Hepatocyte (in vitro differentiated cells): ENCODE results near the gene DNM3. TPM values are rescaled to one million over a fixed set of nuclear protein-coding genes. Genes with fewer than 3 reads are reported as not detected.

ENCODE experiments used
- DNase-seq: peaks from one replicate; pipeline ENCODE4 v3.0.0-alpha.2; 2016; ENCODE audit warnings: low spot score
- H2AFZ ChIP-seq: fragments of 200-600 bp; sonication (generic); 2 replicates; pipeline ENCODE4 v1.6.0; 2016; ENCODE audit warnings: antibody characterized with exemption, mild to moderate bottlenecking
- H3K27ac ChIP-seq: fragments of 200-600 bp; sonication (generic); 2 replicates; pipeline ENCODE4 v1.5.1; 2016; ENCODE audit warnings: mild to moderate bottlenecking
- H3K27me3 ChIP-seq: fragments of 200-600 bp; sonication (generic); 2 replicates; pipeline ENCODE4 v1.6.1; 2016
- H3K36me3 ChIP-seq: fragments of 200-600 bp; sonication (generic); replicated peaks from 2 replicates; pipeline ENCODE4 v1.5.1; 2016; ENCODE audit warnings: low read depth; ENCODE audit not compliant: insufficient read depth
- H3K4me1 ChIP-seq: fragments of 200-600 bp; sonication (generic); 2 replicates; pipeline ENCODE4 v1.5.1; 2016; ENCODE audit warnings: mild to moderate bottlenecking, moderate library complexity; ENCODE audit not compliant: insufficient read depth
- H3K4me2 ChIP-seq: fragments of 200-600 bp; sonication (generic); 2 replicates; pipeline ENCODE4 v1.6.0; 2016
- H3K4me3 ChIP-seq: fragments of 200-600 bp; sonication (generic); 2 replicates; pipeline ENCODE4 v1.5.1; 2016; ENCODE audit warnings: mild to moderate bottlenecking
- H3K79me2 ChIP-seq: fragments of 200-600 bp; sonication (generic); 2 replicates; pipeline ENCODE4 v1.6.0; 2017; ENCODE audit warnings: mild to moderate bottlenecking
- H3K9me2 ChIP-seq: fragments of 200-600 bp; sonication (generic); replicated peaks from 2 replicates; pipeline ENCODE4 v1.6.0; 2017; ENCODE audit warnings: mild to moderate bottlenecking; ENCODE audit not compliant: insufficient read depth
- H3K9me3 ChIP-seq: fragments of 200-600 bp; sonication (generic); 2 replicates; pipeline ENCODE4 v1.5.1; 2016; ENCODE audit warnings: low read depth, mild to moderate bottlenecking
- H4K20me1 ChIP-seq: fragments of 200-600 bp; sonication (generic); 2 replicates; pipeline ENCODE4 v1.6.0; 2016; ENCODE audit warnings: mild to moderate bottlenecking; ENCODE audit not compliant: insufficient read depth, poor library complexity, severe bottlenecking
- EZH2 ChIP-seq: fragments of 200-600 bp; sonication (generic); IDR thresholded peaks from 2 replicates; pipeline ENCODE4 v1.6.1; 2016; ENCODE audit warnings: antibody characterized with exemption, mild to moderate bottlenecking, borderline replicate concordance
- EZH2phosphoT487 ChIP-seq: fragments of 200-600 bp; sonication (generic); IDR thresholded peaks from one replicate; pipeline ENCODE4 v1.6.1; 2018; ENCODE audit warnings: antibody characterized with exemption, mild to moderate bottlenecking, low read depth, moderate library complexity; ENCODE audit not compliant: unreplicated experiment, severe bottlenecking
- WGBS: methylation state at CpG from one replicate; pipeline ENCODE4 v1.1.6; 2016; ENCODE audit warnings: low lambda C conversion rate; ENCODE audit errors: missing lambda C conversion rate; 5-methylcytosine and 5-hydroxymethylcytosine counted together
- polyA plus RNA-seq: library from polyadenylated mRNA; unstranded; fragments of >200 nt; fragmentation: Nextera tagmentation; extraction: Ambion mirVana; gene quantifications from 2 replicates; pipeline ENCODE4 v1.2.1, GENCODE V29; 2016
- total RNA-seq: library from RNA; depleted of rRNA; stranded (reverse); fragments of >200 nt; gene quantifications from 2 replicates; pipeline ENCODE4 v1.2.3, GENCODE V29; 2014
- TF ChIP-seq, protein P1 (sequence below): fragments of 200-600 bp; sonication (generic); IDR thresholded peaks from 2 replicates; pipeline ENCODE4 v1.5.1; 2016; ENCODE audit warnings: antibody characterized with exemption, mild to moderate bottlenecking; ENCODE audit not compliant: poor library complexity

Gene DNM3
- total and polyA plus RNA-seq, 2 experiments from 2014 or later, result 1.5 TPM; not detected in 1

DNA sequence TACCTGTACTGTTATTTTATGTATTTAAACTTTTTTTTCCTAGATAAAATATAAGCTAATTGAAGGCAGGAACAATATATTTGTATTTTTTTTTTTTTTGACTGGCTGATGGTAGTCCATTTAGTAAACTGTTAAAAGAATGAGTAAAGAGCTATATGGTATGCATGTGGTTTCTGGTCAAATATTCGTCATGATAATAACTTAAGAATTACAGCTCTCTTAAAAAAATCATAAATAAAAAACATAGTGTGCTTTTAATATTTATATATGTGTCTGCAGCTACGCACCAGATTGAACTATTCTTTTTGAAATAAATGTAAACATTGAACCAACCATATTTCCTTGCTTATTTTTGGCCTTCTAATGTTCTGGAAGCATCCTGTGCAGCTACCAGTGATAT, 306.9 kb downstream of the DNM3 start:
- no peaks in the 10 kb centered on the region for H3K9me2 ChIP-seq
- peaks cover 9% of the 10 kb centered on the region for H3K79me2 ChIP-seq
- peak overlapping the region; percentile 35 for H3K4me2 ChIP-seq
- TF ChIP-seq EZH2phosphoT487, result no peak
- TF ChIP-seq EZH2, result no peak
- TF ChIP-seq, protein P1, sequence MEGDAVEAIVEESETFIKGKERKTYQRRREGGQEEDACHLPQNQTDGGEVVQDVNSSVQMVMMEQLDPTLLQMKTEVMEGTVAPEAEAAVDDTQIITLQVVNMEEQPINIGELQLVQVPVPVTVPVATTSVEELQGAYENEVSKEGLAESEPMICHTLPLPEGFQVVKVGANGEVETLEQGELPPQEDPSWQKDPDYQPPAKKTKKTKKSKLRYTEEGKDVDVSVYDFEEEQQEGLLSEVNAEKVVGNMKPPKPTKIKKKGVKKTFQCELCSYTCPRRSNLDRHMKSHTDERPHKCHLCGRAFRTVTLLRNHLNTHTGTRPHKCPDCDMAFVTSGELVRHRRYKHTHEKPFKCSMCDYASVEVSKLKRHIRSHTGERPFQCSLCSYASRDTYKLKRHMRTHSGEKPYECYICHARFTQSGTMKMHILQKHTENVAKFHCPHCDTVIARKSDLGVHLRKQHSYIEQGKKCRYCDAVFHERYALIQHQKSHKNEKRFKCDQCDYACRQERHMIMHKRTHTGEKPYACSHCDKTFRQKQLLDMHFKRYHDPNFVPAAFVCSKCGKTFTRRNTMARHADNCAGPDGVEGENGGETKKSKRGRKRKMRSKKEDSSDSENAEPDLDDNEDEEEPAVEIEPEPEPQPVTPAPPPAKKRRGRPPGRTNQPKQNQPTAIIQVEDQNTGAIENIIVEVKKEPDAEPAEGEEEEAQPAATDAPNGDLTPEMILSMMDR, result no peak
- peak overlapping the region; percentile 97 for H3K27ac ChIP-seq
- H3K27me3 ChIP-seq, result no peaks in the 10 kb centered on the region
- no peaks in the 10 kb centered on the region for H3K36me3 ChIP-seq
- no peaks in the 10 kb centered on the region for H4K20me1 ChIP-seq
- 78% methylated on average over 2 of the region's 2 CpGs for WGBS
- H3K4me1 ChIP-seq, result peaks cover 23% of the 10 kb centered on the region
- H3K9me3 ChIP-seq, result no peaks in the 10 kb centered on the region
- no peak overlapping the region for H3K4me3 ChIP-seq
- H2AFZ ChIP-seq, result no peak overlapping the region
- no peak for DNase-seq

DNA sequence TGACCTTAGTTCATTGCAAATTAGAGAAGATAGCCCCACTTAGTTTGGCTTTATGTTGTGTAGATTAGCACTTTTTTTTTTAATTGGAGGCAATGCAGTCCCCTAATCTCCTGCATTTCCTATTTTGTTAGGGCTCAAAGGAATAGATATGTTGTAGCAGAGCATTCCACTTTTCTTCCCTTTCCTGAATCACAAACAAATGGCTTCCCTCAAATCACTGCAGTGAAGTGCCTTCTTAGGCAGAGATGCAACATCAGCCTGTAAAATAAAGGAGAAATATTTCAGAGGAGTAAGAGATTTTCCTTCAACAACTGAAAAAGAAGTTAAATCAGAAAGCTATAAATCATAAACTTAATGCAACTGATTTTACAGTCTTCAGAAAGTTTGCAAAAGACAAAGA, 307.4 kb downstream of the DNM3 start:
- H3K4me3 ChIP-seq, result no peak overlapping the region
- no peak overlapping the region for H2AFZ ChIP-seq
- no peaks in the 10 kb centered on the region for H3K9me3 ChIP-seq
- TF ChIP-seq EZH2phosphoT487, result no peak
- TF ChIP-seq, protein P1, result no peak
- H4K20me1 ChIP-seq, result no peaks in the 10 kb centered on the region
- H3K9me2 ChIP-seq, result no peaks in the 10 kb centered on the region
- peaks cover 23% of the 10 kb centered on the region for H3K4me1 ChIP-seq
- peak overlapping the region; percentile 97 for H3K27ac ChIP-seq
- no peak for DNase-seq
- peak overlapping the region; percentile 35 for H3K4me2 ChIP-seq
- H3K79me2 ChIP-seq, result peaks cover 4% of the 10 kb centered on the region
- no peaks in the 10 kb centered on the region for H3K27me3 ChIP-seq
- no peaks in the 10 kb centered on the region for H3K36me3 ChIP-seq

GRCh38 chr1:172149346-172149745, 308.0 kb downstream of the DNM3 start:
- H4K20me1 ChIP-seq, result no peaks in the 10 kb centered on the region
- H3K27ac ChIP-seq, result peak overlapping the region; percentile 97
- 26% methylated on average over 2 of the region's 2 CpGs for WGBS
- no peak for DNase-seq
- H3K79me2 ChIP-seq, result no peaks in the 10 kb centered on the region
- H3K4me3 ChIP-seq, result no peak overlapping the region
- H2AFZ ChIP-seq, result no peak overlapping the region
- peaks cover 23% of the 10 kb centered on the region for H3K4me1 ChIP-seq
- TF ChIP-seq EZH2phosphoT487, result no peak
- TF ChIP-seq, protein P1, result no peak
- no peak for TF ChIP-seq EZH2
- no peaks in the 10 kb centered on the region for H3K36me3 ChIP-seq
- H3K9me3 ChIP-seq, result no peaks in the 10 kb centered on the region
- no peaks in the 10 kb centered on the region for H3K9me2 ChIP-seq
- H3K27me3 ChIP-seq, result no peaks in the 10 kb centered on the region
- peak overlapping the region; percentile 35 for H3K4me2 ChIP-seq

DNA sequence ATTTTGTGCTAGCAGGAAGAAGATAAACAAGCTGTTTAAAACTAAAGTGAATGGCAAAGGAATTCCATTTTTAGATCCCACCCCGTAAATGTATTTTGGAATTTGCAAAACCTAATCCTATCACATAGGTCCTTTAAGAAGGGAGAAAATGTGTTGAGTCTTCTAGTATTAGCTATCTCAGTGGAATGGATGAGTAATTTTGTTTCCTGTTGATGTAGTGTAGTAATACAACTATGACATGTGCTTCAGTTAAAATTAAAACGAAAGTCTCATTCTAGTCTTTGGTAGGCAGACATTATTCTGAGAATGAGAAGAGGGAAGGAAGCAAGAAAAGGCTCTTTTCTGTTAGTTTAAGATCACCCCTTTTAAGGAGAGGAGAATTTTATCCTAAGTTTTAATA, 313.3 kb downstream of the DNM3 start:
- no peaks in the 10 kb centered on the region for H4K20me1 ChIP-seq
- TF ChIP-seq EZH2phosphoT487, result no peak
- no peak for TF ChIP-seq EZH2
- TF ChIP-seq, protein P1, result no peak
- peak overlapping the region; percentile 79 for H3K27ac ChIP-seq
- H3K9me3 ChIP-seq, result no peaks in the 10 kb centered on the region
- H2AFZ ChIP-seq, result no peak overlapping the region
- no peaks in the 10 kb centered on the region for H3K9me2 ChIP-seq
- H3K4me2 ChIP-seq, result peak overlapping the region; percentile 8
- DNase-seq, result no peak
- H3K4me1 ChIP-seq, result peaks cover 12% of the 10 kb centered on the region
- 46% methylated on average over 2 of the region's 2 CpGs for WGBS
- no peak overlapping the region for H3K4me3 ChIP-seq
- H3K36me3 ChIP-seq, result no peaks in the 10 kb centered on the region
- no peaks in the 10 kb centered on the region for H3K27me3 ChIP-seq
- no peaks in the 10 kb centered on the region for H3K79me2 ChIP-seq
